SK-N-DZ (cell line): ENCODE measurements around the gene TMEM163.

Experiments
- DNase-seq: peaks from one replicate; pipeline ENCODE4 v3.0.0-alpha.2; 2015; ENCODE audit warnings: low spot score

TMEM163 gene

GRCh38 chr2:134441153-134441863 lies 277.5 kb downstream of the TMEM163 start:
- DNase-seq = no peak

GRCh38 chr2:134440336-134440909 lies 278.4 kb downstream of the TMEM163 start:
- DNase-seq = no peak

GRCh38 chr2:134438371-134438770 lies 280.4 kb downstream of the TMEM163 start:
- no peak for DNase-seq

- DNase-seq = no peak
Observed at GRCh38 chr2:134436706-134437105, 282.1 kb downstream of the TMEM163 start.

GRCh38 chr2:134435936-134436335 lies 282.9 kb downstream of the TMEM163 start:
- DNase-seq = no peak

- DNase-seq = no peak
Observed at GRCh38 chr2:134435505-134435904, 283.3 kb downstream of the TMEM163 start.

GRCh38 chr2:134433979-134434378 lies 284.8 kb downstream of the TMEM163 start:
- DNase-seq = no peak

GRCh38 chr2:134433469-134433868 lies 285.3 kb downstream of the TMEM163 start:
- DNase-seq = no peak

- no peak for DNase-seq
Observed at GRCh38 chr2:134432435-134432883, 286.3 kb downstream of the TMEM163 start.

- no peak for DNase-seq
Observed at GRCh38 chr2:134431838-134432434, 286.9 kb downstream of the TMEM163 start.

- no peak for DNase-seq
Observed at GRCh38 chr2:134429886-134430285, 288.9 kb downstream of the TMEM163 start.

GRCh38 chr2:134426721-134427120 lies 292.1 kb downstream of the TMEM163 start:
- DNase-seq = no peak

- no peak for DNase-seq
Observed at GRCh38 chr2:134425724-134426496, 292.9 kb downstream of the TMEM163 start.

- no peak for DNase-seq
Observed at GRCh38 chr2:134421556-134422328, 297.1 kb downstream of the TMEM163 start.

- no peak for DNase-seq
Observed at GRCh38 chr2:134420920-134421319, 297.9 kb downstream of the TMEM163 start.

GRCh38 chr2:134420259-134420658 lies 298.5 kb downstream of the TMEM163 start:
- DNase-seq = no peak

GRCh38 chr2:134417968-134418582 lies 300.7 kb downstream of the TMEM163 start:
- DNase-seq = no peak

GRCh38 chr2:134416637-134417036 lies 302.2 kb downstream of the TMEM163 start:
- DNase-seq = no peak

GRCh38 chr2:134416018-134416417 lies 302.8 kb downstream of the TMEM163 start:
- no peak for DNase-seq

- no peak for DNase-seq
Observed at GRCh38 chr2:134413912-134414311, 304.9 kb downstream of the TMEM163 start.

GRCh38 chr2:134413430-134413829 lies 305.4 kb downstream of the TMEM163 start:
- no peak for DNase-seq
